ENCODE data around the gene ZNF274.

GRCh38 chr19:58196901-58197616 is 14.2 kb downstream of the ZNF274 start:
- TF ChIP-seq, protein P1, sequence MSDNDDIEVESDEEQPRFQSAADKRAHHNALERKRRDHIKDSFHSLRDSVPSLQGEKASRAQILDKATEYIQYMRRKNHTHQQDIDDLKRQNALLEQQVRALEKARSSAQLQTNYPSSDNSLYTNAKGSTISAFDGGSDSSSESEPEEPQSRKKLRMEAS (IDR thresholded peaks at IDR 0.05; ENCODE audit: low read depth, low read length), result no peak
- TF ChIP-seq, protein P2, sequence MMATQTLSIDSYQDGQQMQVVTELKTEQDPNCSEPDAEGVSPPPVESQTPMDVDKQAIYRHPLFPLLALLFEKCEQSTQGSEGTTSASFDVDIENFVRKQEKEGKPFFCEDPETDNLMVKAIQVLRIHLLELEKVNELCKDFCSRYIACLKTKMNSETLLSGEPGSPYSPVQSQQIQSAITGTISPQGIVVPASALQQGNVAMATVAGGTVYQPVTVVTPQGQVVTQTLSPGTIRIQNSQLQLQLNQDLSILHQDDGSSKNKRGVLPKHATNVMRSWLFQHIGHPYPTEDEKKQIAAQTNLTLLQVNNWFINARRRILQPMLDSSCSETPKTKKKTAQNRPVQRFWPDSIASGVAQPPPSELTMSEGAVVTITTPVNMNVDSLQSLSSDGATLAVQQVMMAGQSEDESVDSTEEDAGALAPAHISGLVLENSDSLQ (IDR thresholded peaks at IDR 0.05), result no peak
- TF ChIP-seq, protein P3, sequence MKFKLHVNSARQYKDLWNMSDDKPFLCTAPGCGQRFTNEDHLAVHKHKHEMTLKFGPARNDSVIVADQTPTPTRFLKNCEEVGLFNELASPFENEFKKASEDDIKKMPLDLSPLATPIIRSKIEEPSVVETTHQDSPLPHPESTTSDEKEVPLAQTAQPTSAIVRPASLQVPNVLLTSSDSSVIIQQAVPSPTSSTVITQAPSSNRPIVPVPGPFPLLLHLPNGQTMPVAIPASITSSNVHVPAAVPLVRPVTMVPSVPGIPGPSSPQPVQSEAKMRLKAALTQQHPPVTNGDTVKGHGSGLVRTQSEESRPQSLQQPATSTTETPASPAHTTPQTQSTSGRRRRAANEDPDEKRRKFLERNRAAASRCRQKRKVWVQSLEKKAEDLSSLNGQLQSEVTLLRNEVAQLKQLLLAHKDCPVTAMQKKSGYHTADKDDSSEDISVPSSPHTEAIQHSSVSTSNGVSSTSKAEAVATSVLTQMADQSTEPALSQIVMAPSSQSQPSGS (IDR thresholded peaks at IDR 0.05; ENCODE audit: low read length), result no peak
- TF ChIP-seq EZH2 (IDR thresholded peaks at IDR 0.05; ENCODE audit: borderline replicate concordance, control insufficient read depth, low read depth, low read length), result no peak
- TF ChIP-seq SMC3 (IDR thresholded peaks at IDR 0.05; ENCODE audit: borderline replicate concordance, low read length), result no peak; the same call in 1 of the 2 replicates
